ENCODE results near the gene RNF220.
A peak's percentile ranks its signal among the peaks of the same experiment; 100 is the strongest.
"Not testable (repeated sequence)": the region's sequence is repeated elsewhere in the genome, so short reads cannot be mapped to it uniquely, and the experiment has no call there.

The RNF220 gene

DNA sequence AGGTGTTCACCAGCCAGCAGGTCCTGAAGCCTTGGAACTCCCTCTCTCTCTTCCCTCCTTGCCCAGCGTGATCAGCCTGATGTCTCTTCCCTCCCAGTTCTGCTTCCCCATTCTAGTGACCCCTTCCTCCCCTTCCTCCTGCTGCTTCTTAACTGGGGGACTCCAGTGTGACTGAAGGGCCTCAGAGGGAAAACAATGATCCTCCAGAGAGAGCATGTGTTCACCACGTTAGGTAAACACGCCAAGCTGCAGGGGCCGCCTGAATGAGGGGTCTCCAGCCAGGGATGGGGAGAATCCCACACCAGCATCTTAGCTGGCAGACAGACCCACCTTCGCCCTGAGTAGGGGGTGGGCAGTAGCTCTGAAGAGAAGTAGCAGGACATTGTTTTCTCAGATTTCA, 144.5 kb downstream of the RNF220 start:
- no peak for DNase-seq (ENCODE audit: low read depth, low spot score)

DNA sequence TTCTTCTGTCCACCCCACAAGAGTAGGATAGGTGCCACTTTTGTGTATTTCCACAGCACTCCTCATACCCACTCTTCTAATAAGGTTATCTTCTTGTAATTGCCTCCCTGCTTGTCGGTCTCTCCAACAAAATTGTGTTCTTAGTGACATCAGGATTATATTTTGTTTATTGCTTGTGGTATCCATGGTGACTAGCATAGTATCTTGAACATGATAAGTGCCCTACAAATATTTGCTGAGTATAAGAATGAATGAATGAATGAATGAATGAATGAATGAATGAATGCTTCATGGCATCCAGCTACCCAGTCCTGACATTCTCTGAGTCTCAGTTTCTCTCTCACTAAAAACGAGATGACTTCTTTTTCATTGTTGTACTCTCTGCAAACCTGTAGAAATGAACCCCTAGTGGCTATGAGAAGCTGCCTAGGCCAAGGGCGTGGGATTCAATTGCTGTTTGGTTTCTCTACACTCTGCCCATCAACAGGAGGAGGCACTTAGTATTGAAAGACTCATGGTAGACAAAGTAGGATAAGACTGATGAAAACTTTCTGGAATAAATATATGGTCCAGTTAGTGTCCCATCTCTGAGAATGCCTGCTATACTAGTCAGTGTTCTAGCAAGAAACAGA, 148.2 kb downstream of the RNF220 start:
- no peak for DNase-seq (ENCODE audit: low read depth, low spot score)

- DNase-seq (ENCODE audit: low read depth, low spot score) = peak; percentile 85
These were observed 148.7 kb downstream of the RNF220 start for GRCh38 chr1:44553771-44554170.

GRCh38 chr1:44554706-44555105, 149.7 kb downstream of the RNF220 start:
- no peak for DNase-seq (ENCODE audit: low read depth, low spot score)

GRCh38 chr1:44557778-44558177, 152.7 kb downstream of the RNF220 start:
- peak; percentile 72 for DNase-seq (ENCODE audit: low read depth, low spot score)

DNA sequence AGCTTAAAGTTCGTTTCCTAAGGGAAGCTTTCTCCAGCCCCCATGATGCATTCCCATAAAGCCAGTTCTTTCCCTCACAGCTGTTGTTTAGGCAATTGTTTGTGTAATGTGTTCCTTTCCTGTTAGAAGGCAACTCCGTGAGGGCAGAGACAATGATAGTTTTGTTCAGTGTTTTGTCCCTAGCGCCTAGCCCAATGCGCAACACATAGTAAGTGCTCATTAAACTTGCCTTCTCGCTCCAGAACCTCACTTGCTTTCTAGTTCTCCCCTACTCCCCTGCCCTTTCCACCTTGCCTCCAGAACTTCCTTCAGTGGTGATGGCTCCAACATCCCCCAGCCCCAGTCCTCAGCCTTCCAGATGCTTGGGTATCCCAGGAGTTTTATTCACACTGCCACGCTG, 153.8 kb downstream of the RNF220 start:
- DNase-seq (ENCODE audit: low read depth, low spot score) = no peak

DNA sequence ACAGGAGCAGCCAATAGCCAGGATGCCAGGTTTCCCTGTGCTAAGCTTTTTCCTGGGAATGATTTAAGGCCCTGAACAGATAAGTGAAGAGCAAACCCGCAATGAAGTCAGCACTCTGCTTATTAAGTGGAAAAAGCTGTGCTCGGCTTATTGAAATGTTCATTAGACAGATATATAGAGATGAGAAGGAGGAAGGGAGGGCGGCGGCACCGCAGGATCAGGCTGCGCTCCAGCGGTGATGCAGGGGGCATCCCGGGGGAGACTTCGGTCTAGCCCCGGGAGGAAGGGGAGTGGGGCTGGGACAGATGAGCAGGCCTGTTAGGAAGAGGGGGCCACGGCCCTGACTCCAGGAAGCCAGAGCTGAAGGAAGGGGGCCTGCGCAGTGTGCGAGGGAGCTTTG, 154.3 kb downstream of the RNF220 start:
- no peak for DNase-seq (ENCODE audit: low read depth, low spot score)

GRCh38 chr1:44559913-44560312, 154.9 kb downstream of the RNF220 start:
- DNase-seq (ENCODE audit: low read depth, low spot score) = no peak

DNA sequence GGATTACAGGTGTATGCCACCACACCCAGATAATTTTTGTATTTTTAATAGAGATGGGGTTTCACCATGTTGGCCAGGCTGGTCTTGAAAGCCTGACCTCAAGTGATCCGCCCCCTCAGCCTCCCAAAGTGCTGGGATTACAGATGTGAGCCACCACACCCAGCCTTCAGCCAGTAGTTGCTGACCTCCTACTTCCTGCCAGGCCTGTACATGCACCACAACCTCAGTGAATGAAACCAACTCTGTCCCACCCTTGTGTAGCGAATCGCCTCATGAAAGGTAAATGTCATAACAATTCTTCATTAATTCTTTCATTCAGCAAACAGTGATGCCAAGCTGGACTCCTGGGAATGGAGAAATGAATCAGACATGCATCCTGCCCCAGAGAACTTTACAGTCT, 155.6 kb downstream of the RNF220 start:
- DNase-seq (ENCODE audit: low read depth, low spot score) = not testable (repeated sequence)

DNA sequence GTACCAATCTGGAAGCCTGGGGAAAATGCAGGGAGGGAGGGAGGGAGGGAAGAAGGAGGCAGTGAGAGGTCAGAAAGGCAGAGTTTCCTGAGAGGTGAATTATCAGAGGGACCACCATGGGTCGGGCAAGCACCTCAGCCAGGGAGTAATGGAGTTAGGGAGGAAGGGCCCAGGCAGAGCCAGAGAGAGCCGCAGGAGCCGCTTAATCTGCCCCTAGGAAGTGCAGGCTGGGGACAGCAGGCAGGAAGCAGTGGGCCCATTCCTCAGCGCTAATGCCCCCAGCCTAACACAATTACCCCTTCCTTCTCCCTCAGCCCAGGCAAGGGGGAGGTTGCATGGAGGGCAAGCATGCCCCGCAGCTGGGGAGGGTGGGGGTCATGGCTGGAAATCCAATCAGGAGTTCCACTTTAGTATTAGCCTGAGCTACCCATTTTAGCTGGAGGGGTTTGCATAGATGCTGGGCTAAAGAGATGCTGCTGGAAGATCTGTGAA, 160.2 kb downstream of the RNF220 start:
- no peak for DNase-seq (ENCODE audit: low read depth, low spot score)

GRCh38 chr1:44565833-44566232, 160.8 kb downstream of the RNF220 start:
- no peak for DNase-seq (ENCODE audit: low read depth, low spot score)

DNA sequence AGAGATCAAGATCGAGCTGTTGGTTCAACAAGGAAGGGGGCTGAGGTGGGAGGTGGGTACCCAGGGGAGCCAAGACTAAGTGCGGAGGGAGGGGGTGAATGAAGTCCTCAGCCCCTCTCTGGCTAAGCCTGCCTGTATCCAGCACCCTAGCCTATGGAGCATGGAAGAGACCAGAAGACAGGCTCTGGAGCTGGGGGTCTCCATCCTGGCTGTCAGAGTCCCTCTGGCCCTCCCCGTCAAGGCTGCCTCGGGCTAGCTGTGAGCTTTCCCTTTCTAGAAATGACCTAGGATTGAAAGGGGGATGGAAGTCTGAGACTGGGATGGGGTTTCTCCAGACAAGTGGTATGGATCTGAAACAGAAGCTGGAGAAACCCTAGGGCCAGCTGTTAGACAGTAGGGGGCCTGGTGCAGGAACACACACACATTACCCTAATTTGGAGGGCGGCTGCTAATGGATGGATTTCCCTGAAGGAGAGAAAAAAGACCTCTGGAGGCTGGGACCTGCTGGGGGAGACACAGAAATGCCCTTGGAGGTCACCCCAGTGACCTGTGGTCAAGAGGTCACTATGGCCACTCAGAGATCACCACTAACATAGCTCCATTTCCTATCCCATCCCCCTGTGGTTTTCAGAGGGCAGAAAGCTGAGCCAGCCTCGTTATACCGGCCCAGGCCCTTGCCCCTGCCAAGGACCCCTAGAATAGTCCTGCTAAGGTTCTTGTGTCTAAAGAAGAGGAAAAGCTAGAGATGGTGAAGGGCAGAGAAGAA, 161.4 kb downstream of the RNF220 start:
- no peak for DNase-seq (ENCODE audit: low read depth, low spot score)

- DNase-seq (ENCODE audit: low read depth, low spot score) = peak; percentile 32
These were observed 163.3 kb downstream of the RNF220 start for GRCh38 chr1:44568128-44568900.

GRCh38 chr1:44569491-44569890, 164.4 kb downstream of the RNF220 start:
- no peak for DNase-seq (ENCODE audit: low read depth, low spot score)

DNA sequence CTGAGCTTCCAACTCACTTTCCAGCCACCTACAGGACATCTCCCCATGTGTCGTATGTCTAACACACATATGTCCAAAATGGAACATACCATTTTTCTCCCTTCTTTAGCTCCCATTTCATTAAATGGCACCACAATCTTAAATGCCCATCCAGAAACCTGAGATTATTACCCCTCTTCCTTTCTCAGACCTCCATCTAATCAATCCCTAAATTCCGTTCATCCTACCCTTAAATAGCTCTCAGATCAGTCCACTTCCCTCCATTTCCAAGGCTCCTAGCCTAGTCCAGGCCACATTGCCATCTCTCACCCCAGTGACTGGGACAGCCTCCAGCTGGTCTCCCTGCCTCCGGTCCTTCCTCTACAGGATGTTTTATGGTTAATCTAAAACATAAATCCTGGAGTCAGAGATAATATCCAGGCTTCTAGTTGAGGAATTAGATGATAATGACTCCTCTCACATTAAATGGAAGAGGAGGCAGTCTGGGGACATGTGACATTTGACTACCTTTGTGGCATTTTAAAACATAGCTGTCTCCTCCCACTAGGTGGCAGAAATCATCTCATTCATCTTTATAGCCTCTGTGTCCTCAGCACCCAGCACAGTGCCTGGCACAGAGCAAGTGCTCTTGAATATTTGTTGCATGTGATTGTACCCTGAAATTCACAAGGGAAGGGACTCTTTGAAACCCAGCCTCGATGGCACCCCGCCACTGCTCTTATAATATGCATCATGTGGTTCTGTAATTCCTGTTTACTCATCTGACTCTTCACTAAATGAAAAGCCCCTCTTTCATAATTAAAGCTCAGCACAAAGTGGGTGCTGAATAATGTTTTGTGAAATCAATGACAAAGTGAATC, 166.9 kb downstream of the RNF220 start:
- no peak for DNase-seq (ENCODE audit: low read depth, low spot score)

DNA sequence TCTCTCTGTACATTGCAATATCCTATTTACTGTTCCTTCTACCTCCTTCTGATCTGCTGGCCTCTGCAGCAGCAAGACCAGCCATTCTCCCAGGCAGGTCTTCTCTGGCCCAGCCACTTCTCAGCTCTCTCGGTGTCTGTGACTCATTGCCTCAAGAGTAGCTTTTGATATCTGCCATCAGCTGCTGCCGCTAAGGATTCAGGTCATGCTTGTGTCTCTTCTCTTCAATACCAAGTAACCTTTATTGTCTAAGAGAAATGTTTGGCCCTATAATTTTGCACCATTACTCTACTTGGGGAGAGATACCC, 167.5 kb downstream of the RNF220 start:
- no peak for DNase-seq (ENCODE audit: low read depth, low spot score)

- DNase-seq (ENCODE audit: low read depth, low spot score) = no peak
These were observed 170.3 kb downstream of the RNF220 start for GRCh38 chr1:44575396-44575795.

DNA sequence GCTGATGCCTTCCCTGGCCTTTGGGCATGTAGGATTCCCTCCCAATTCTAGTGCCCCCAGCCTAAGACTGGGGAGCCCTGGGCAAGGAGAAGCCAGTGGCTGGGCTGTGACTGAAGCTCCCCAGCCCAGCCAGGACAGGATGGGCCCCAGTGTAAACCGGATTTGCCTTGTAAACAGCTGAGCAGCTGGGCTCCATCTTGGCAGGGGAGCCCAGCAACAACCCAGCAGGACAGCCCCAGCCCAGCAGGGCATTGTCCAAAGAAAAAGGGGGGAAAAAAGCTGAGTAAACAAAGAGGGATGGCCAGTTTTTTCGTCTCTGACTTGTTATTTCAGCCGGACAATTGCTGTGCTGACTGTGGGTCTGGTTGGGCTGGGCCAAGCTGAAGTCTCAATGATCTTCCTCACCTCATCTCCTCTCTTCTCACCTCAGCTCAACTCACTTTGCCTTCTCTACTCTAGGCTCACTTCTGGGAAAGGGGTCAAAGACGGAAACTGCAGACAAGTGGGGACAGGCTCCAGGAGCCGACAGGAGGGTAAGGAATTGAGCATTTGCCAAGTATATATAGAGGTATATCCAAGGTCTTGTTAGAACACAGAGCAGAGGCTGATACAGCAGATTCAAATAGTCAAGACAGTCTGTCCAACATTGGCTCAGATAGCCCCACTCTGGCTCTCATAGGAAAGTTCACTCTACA, 171.5 kb downstream of the RNF220 start:
- DNase-seq (ENCODE audit: low read depth, low spot score) = no peak

DNA sequence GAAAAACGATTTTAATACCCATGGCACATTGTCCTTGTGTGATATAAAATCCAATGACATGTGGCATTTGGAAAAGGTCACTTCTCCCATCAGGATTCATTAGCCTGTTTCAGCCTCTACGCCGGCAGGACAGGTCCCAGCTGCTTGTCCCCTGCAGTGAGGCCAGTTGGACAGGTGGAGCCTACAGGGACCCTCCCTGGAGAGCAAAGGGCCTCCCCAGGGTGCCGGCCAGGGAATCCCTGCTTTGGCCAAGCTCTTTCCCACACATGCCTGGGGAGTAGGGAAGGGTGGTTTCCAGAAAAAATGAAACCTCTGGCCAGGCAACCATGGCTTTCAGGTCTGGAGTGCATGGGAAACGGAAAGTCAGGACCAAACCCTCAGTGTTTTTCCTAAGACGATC, 176.2 kb downstream of the RNF220 start:
- no peak for DNase-seq (ENCODE audit: low read depth, low spot score)

DNA sequence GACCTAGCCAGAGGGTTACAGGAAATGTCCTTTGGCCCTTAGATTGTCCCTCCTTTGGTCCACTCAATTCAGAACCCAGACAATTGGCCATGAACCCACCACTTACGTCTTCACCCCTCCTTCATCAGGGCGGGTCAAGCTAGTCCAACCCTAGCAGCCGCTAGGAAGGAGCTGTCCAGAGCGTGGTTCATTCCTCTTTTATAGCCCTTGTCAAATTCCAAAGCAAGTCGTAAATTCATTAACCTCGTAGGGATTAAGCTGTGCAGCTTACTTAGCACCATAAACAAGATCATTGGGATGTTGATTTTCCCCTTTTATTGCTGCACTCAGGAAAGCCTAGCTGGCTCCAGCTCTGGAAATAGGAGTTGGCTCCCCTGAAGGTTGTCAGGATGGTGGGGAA, 179.1 kb downstream of the RNF220 start:
- DNase-seq (ENCODE audit: low read depth, low spot score) = no peak

GRCh38 chr1:44585315-44585920, 180.4 kb downstream of the RNF220 start:
- no peak for DNase-seq (ENCODE audit: low read depth, low spot score)

Measured in astrocyte of the hippocampus (primary cell).